ENCODE results near the gene ZNF26.

The ZNF26 gene

DNA sequence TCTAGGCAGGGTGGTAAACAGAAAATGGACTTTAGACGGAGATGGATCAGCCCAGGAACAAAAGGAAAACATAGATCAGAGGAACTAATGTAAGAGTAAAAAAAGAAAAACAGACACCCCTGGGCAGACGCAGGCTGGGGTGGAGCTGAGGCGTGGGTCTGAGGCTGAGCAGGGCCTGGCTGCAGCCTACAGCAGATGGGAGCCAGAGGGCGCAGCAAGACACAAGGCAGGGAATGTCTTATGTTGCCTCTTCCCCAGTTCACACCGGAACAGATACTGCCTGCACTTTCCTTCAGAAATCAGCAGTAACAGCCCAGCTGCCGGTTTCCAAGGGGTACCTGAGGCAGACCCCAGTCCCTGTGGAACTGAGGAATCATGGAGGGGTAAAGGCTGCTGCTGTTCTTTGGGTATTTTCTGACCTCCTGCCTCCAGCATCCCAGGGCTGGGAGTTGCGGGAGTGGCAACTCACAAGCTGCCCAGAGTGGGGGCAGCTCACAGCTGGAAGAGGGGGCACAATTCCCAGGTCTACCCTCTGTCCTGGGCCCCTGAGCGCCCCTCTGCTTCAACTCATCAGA lies 39.8 kb upstream of the ZNF26 start:
- TF ChIP-seq, protein P1, sequence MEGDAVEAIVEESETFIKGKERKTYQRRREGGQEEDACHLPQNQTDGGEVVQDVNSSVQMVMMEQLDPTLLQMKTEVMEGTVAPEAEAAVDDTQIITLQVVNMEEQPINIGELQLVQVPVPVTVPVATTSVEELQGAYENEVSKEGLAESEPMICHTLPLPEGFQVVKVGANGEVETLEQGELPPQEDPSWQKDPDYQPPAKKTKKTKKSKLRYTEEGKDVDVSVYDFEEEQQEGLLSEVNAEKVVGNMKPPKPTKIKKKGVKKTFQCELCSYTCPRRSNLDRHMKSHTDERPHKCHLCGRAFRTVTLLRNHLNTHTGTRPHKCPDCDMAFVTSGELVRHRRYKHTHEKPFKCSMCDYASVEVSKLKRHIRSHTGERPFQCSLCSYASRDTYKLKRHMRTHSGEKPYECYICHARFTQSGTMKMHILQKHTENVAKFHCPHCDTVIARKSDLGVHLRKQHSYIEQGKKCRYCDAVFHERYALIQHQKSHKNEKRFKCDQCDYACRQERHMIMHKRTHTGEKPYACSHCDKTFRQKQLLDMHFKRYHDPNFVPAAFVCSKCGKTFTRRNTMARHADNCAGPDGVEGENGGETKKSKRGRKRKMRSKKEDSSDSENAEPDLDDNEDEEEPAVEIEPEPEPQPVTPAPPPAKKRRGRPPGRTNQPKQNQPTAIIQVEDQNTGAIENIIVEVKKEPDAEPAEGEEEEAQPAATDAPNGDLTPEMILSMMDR (IDR thresholded peaks at IDR 0.05; ENCODE audit: low read depth, low read length), result no peak
- H3K4me3 ChIP-seq (ENCODE audit: low read depth, low read length), result no peak overlapping the region

DNA sequence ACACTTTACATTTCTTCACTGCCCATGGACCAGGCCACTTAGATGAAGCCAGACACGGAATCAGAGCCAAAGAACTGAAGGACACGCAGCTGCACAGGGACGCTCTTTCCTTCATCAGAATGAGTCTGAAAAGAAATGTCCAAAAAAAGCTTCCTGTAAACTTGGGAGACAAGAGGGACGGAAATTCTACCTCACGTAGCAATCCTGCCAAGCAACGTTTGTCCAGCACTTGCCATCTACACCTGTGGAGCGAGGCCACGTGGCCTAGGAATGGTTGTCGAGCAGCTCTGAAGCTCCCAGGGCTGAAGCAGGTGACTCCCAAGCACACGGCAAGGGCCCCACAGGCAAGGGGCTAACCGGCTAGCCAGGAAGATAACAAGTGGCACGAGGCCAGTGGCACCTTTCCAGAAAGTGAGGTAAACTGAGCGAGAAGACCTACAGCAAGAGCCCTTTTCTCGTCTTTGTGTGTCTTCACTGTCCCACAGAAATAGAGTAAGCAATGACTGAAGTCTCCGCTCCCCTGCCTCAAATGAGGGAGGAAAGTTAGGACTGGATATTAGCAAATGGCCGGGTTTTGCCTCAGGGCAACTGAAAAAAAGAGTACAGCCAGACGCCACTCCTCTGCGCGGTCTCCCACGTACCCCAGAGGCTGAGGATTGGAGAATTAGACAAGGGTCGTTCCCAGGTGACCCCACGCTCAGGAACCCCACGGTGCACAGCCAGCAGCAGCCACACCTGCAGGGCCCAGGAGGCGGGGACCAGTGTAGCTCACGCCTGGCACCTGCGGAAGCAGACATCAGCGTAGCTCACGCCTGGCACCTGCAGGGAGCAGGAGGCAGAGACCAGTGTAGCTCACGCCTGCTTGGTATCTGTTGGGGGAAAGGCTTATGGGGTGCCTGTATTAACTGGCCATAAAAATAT lies 37.8 kb upstream of the ZNF26 start:
- TF ChIP-seq, protein P1 (IDR thresholded peaks at IDR 0.05; ENCODE audit: low read depth, low read length), result no peak
- H3K4me3 ChIP-seq (ENCODE audit: low read depth, low read length), result no peak overlapping the region

DNA sequence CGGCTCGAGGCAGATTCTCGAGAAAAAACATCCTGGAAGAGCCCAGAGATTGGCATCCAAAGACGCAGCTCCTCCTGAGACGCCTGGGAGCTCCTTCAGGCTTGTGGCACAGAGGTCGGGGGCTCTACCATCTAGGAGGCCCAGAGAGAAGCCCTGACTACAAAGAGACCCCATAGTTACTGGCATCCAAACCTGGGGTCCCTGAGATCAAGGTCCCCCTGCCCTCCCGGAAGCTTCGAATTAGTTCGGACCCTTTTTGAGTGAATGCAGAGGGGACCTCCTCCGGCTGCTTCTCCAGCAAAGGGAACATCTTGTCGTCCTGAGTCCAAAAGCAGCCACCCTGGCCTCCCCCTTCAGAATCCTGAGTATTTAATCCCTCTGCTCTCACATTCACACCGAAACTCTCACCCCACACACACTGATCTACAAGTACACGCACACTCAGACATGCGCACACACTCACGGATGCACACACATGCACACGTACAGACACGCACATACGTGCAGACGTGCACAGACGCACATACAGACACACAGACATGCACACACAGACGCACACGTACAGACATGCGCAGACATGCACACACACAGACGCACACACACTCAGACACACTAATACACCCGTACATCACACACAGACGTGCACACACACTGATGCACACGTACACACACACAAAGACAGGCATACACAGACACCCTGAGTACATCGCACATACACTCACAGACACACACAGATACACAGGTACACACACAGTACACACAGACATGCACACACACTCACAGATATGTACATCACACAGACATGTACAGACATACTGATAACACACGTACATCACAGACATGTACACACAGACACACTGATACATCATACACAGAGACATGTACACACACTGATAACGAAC lies 36.0 kb upstream of the ZNF26 start:
- H3K4me3 ChIP-seq (ENCODE audit: low read depth, low read length), result no peak overlapping the region
- TF ChIP-seq, protein P1 (IDR thresholded peaks at IDR 0.05; ENCODE audit: low read depth, low read length), result no peak

DNA sequence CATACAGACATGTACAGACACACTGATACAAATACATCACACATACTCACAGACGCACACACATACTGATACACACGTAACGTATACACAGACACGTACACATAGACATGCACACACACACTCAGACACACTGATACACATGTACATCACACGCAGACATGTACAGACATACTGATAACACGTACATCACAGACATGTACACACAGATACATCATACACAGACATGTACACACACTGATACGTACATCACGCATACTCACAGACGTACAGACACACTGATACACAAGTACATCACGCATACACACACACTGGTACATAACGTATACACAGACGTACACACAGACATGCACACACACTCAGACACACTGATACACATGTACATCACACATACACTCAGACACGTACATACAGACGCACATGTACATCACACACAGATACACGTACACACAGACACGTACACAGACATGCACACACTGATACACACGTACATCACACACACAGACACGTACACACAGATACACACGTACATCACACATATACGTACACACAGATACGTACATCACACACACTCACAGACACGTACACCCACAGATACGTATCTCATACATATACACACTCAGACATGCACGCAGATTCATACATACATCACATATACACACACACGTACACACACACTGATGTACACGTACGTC lies 35.2 kb upstream of the ZNF26 start:
- TF ChIP-seq, protein P1 (IDR thresholded peaks at IDR 0.05; ENCODE audit: low read depth, low read length), result no peak
- no peak overlapping the region for H3K4me3 ChIP-seq (ENCODE audit: low read depth, low read length)

DNA sequence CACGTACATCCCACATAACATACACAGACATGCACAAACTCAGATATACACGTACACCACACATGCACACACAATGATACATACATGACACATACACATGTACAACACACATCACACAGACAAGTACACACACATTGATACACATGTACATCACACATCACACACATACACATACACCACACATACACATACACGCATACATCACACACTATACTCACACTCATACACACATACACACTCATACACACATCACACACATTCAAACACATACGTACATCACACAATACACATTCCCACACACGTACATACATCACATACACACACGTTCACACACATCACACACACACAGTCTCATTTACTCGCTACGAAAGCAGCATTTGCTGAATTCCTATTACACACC lies 34.5 kb upstream of the ZNF26 start:
- no peak overlapping the region for H3K4me3 ChIP-seq (ENCODE audit: low read depth, low read length)

DNA sequence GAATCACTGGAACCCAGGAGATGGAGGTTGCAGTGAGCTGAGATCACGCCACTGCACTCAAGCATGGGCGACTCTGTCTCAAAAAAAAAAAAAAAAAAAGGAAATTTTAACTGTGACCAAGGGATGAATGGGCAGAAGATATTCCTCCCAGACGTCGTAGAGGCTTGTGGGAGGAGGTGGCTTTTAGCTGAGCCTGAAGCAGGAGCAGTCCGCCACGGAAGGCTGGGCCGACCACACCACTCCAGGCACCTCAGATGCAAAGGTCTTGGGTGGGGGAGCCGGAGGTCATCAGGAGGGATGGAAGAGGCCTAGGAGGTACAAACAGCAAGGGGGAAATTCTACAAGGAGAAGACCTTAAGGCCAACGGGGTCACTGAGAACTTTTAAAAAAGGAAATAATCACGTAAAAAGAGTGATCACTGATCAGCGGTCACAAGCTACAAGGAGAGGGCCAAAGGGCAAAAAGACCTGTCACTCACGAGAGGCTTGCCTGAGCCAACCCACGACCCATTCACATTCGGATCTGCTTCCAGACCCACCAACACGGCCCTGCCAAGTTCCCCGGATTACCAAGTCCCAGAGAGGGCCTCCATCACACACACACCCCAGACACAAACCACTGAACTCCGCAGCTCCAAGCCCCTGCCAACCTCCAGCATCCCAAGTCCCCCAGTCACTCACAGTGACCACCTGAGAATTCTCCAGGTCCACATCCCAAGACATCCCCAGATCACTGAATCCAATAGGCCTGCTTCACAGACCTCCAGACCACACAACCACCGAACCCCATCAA lies 33.6 kb upstream of the ZNF26 start:
- TF ChIP-seq, protein P1 (IDR thresholded peaks at IDR 0.05; ENCODE audit: low read depth, low read length), result no peak
- no peak overlapping the region for H3K4me3 ChIP-seq (ENCODE audit: low read depth, low read length)

More for the DNA sequence above, 34.5 kb upstream of the ZNF26 start:
- TF ChIP-seq, protein P1 (IDR thresholded peaks at IDR 0.05; ENCODE audit: low read depth, low read length), result no peak

Measured in WI38 (cell line).